Activated gamma-delta T cell (primary cell): ENCODE measurements around the gene LITAFD.
"Not testable (repeated sequence)": the region's sequence is repeated elsewhere in the genome, so short reads cannot be mapped to it uniquely, and the experiment has no call there.

Source experiments
- DNase-seq: peaks from one replicate; lab custom pipeline; 2025; lab: John Stamatoyannopoulos, UW

Gene LITAFD

DNA sequence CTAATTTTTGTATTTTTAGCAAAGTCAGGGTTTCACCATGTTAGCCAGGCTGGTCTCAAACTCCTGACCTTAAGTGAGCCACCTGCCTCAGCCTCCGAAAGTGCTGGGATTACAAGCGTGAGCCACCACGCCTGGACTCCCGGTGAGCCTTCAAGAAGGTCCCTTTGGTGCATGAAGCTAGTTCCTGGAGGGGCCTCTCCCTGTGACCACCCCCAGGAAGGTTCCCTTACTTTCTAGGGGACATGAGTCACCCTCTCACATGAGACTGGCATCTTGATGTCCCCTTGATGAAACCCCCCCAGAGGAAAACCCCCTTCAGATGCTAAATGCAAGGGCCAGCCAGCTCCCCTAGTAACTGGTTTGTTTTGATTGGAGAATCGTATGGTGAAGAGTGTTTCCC is 26.2 kb upstream of the LITAFD start:
- DNase-seq = no peak

DNA sequence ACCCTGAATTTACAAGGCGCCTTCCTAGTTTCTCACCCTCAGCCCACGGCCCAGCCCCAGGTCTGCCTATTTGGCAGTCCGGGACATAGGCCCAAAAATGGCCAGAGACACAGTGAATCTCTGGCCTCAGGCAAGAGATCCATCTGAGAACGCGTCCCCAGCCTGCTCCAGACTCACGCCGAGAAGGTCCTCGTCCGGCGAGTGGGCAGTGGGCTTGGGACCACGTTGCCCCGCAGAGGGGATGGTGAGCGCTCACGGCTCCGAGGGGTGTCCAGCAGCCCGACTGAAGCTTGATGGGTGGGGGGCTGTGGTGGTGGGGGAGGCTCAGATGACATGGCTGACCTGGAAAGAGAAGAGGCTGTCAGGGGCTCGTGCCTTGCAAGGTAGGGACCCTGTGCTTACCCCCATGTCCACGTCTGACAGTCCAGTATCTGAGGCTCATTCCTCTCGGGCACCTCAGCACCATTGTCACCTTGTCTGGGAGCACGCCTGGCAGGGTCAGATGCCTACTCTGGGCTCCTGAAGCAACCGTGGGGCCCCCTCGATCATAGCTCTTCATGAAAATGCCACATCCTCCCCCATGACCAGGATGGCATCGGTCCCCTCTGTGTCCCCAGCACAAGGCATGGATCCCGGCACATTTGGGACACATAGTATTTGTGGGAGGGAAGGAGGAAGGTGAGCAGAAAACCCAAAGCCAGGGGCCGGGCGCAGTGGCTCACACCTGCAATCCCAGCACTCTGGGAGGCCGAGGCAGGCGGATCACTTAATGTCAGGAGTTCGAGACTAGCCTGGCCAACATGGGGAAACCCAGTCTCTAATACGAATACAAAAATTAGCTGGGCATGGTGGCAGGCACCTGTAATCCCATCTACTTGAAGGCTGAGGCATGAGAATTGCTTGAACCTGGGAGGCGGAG is 22.9 kb upstream of the LITAFD start:
- no peak for DNase-seq

DNA sequence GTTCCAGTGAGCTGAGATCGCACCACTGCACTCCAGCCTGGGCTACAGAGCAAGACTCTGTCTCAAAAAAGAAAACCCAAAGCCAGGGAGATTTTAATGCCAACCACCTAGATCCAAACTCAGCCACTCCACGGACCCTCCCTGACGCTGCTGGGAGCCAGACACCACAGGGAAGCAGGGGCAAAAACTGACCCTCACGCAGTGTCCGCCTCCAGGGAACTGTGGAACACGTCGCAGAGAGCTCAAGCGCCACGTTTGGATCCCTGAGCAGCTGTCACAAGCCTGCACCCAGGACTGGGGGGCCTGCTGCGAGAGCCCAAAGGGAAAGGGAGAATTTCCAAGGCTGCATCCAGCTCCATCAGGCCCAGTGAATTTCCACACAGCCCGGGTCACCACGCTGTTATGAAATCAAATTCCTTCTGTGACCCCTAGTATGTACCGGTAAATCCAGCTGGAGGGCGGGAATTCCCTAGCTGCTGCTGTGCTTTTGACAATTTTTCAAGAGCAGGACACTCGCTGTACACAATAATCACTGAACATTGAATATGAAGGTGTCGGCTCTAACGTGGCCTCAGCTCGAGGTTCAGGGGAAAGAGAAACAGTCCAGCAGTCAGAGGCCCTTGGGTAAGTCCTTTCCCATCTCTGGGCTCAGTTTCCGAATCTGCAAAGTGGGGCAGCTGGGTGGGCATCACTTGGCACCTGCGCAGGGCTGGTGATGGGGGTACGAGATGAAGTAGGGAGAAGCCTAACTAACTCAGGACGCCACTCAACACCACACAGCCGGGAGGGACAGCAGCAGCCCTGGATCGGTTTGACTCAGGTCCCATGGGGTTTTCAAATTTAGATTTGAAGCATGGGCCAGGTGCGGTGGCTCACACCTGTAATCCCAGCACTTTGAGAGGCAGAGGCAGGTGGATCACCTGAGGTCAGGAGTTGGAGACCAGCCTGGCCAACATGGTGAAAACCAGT is 22.0 kb upstream of the LITAFD start:
- no peak for DNase-seq

DNA sequence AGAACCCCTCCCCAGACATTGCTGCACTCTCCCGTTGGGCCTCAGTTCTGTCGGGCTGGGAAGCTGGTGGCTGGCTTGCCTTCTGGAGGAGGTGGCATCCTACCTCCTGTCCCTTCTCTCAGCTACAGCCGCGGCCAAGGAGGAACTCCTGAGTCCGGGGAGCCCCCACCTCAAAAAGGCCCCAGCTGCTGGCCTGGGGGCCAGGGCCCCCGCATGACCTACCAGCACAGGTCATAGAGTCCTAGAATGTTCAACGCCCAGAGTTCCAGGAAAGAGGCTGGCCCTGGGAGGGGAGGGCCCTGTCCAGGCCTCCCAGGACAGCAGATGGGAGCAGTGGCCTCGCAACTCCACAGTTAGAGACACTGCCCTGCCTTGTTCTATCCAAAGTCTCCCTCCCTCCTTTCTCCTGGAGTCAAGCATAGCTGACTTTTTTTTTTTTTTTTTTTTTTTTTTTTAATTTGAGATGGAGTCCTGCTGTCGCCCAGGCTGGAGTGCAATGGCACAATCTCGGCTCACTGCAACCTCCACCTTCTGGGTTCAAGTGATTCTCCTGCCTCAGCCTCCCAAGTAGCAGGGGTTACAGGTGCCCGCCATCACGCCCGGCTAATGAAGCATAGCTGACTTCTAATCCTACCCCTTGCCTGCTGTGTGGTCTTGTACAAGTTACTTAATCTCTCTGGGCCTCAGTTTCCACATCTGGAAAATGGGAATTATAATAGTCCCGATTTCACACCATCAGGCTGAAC is 20.4 kb upstream of the LITAFD start:
- DNase-seq = no peak

DNA sequence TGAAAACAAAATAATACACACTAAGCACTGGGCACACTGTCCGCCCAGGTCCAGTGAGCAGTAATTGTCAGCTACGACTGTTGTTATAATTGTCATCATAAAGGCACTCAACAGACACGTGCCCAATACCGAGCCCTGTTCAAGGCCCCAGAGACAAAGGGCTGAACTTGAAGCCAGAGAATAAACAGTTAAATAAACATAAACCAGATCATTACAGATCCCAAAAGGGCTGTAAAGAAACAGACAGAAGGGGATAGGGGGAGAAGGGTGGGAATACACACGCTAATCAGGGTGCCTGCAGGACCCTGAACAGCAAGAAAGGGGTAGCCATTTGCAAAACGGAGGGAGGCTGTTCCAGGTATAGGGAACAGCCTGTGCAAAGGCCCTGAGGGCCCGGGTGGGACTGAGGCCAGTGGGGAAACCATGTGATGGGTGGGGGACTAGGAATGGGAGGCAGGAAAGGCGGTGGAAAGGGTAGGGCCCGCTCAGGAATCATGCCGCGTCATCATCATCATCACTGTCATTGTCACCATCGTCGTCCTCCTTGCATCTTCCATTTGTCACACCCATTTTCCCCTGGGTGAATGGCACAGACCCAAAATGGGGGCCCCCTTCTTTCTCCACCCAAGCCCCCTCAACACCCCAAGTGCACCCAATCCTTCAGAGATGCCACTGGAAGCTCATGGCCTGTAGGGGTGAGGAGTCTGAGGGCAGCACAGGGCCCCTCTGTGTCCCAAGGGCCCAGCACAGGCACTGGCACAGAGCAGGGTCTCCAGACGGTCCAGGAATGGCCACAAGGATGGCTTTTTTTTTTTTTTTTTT is 19.6 kb upstream of the LITAFD start:
- no peak for DNase-seq

DNA sequence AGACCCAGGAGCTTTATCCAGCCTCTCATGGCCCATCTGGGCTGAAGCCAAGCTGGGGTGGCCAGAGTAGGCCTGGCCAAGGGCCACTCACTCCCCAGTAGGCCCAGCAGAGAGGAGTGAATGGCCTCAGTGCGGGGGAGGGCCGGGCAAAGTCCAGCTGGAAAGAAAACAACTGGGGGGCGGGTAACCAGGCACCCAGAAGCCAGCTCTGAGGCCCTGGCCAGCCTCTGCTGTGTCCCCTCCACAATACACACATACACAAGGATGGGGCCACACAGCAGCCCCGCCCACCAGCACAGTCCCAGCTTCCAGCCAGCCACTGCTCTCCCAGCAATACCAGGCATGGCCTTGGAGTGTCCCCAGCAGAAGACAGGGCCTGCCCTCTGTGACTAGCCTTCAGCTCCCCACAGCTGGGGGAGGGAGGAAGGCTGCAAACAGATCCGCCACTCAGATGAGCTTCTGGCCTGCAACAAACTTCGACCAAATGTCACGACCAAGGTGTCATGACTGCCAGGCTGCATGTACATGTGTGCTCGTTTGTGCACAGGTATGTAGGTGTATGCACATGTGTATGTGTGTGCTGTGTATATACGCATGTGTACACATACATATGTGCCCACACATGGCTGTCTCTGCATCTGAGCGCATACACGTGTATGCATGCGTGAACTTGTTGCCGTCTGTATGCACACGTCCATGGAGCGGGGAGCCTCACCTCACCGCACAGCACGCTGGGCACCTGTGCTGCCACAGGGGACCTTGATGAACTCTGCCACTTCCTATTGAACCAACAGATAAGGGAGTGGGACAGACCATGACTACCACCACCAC is 18.3 kb upstream of the LITAFD start:
- no peak for DNase-seq

DNA sequence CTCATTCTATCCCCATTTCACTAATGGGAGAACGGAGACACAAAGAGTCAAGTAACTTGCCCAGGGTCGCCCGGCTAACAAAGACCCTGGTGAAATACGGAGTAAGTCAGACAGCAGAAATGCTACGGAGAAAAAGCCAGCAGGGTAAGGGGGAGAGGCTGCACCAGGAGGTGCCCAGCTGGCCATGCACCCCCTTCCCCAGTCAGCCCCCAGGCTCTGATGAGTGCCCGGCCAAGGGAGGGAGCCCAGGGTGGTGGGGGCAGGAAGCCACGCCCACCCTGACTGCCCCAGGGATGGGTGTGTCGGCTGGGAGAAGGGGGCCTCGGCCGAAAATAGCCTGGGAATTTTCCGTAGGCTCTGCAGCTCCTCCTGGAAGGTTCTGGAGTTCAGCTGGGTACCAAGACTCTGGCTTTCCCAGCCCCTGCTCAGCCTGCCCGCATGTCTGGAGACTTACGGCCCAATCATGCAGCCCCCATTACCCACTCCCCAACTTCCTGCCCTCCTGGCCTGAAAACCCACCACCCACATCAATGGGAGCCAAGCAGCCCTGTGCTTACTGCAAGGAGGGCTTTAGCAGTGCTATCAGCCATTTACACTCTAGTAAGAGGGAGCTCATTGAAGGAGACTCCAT is 17.6 kb upstream of the LITAFD start:
- no peak for DNase-seq

DNA sequence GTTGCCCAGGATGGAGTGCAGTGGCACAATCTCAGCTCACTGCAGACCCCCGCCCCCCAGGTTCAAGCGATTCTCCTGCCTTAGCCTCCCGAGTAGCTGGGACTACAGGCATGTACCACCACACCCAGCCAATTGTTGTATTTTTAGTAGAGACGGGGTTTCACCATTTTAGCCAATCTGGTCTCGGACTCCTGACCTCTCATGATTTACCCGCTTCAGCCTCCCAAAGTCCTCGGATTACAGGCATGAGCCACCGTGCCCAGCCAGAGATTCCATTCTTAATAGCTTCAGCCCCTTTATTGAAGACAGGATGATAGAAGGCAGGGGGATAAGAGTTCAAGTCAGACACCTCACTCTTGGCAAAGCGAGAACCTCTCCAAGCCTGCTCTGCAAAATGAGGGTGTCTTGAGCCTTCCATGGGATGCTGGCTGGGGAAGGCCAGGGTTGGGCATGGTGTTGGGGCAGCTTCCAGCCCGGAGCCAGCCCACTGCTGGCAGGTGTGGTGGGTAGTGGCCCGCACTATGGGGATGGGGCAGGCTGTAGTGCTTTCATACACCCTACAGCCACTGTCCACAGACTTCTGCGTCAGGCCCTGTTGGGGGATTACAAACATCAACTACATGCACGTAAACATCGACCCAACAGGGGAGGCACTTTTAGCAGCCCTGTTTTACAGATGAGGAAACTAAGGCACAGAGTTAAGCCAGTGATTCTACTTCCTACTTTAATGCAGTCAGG is 16.8 kb upstream of the LITAFD start:
- DNase-seq = no peak

DNA sequence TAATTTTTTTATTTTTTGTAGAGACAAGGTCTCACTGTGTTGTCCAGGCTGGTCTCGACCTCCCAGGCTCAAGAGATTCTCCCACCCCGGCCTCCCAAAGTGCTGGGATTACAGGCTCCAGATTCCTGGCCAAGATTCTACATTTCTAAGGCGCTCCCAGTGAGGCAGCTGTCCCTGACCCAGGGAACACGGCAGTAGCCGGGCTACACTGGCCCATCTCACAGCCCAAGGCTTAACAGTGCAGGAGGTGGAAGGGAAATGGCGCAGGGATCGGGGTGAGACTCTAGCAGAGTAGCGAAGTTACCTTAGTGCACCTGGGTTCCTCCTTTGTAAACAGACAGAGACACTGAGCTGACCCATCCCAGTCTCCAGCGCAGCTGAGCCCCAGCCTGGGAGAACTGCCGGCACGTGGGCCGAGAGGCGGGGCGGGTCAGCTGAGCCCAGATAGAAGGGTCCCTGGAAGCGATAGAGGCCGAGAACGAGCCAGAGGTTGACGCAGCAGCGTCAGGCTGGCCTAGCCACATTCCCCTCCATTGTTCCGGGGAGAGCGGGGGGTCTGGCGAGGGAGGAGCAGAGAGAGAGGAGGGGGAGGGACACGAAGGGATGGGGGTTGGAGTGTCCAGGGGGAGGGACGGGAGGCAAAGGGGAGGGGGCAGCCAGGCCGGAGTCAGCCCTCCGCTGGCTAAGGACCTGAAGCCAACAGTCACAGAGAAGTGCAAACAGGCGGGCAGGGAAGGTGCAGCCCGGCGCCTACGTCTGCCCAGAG is 15.8 kb upstream of the LITAFD start:
- DNase-seq = no peak

DNA sequence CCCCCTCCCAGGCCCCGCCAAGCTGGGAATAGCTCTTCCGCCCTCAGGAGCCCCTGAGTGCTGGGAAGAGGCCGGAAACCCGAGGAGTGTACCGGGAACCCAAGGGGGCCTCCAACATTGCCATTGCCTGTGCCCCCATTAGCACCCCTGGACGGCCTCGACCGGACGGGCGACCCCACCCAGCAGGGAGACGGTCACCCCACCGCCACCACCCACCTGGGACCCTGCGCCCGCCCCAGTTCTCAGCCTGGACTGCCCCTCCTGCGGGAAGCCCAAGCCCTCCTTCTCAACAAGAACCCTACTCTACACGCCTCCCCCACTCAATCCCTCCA is 15.3 kb upstream of the LITAFD start:
- no peak for DNase-seq

DNA sequence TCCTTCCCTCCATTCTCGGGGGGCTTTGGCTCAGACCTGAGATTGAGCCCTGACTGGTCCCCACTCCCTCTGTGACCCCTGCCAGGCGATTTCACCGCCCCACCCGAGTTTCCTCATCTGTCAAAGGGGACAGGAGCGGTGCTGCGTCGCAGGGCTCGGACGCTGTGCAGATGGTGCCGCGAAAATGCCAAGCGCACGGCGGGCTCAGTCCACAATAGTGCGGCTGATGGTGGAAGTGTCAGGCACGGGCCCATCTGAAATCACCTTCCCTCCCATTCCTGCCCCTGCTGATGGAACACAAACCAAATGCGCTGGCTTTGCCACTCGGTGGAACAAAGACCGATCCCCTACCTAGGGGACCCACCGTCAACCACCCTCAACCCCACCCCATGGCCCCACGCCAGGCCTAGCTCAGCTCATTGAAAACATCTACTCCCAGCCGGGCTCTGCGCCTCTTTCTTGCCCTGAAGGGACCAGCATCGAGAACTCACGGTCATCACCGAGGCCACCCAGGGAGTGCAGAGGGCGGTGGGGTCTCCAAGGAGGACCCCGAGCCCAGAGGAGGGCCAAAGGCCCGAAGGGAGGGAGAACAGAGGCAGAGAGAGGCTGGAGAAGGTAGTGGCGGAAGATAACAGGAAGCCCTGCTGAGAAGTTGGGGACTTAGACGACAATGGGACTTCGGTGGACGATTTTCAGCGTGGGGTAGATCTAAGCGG is 14.8 kb upstream of the LITAFD start:
- no peak for DNase-seq

DNA sequence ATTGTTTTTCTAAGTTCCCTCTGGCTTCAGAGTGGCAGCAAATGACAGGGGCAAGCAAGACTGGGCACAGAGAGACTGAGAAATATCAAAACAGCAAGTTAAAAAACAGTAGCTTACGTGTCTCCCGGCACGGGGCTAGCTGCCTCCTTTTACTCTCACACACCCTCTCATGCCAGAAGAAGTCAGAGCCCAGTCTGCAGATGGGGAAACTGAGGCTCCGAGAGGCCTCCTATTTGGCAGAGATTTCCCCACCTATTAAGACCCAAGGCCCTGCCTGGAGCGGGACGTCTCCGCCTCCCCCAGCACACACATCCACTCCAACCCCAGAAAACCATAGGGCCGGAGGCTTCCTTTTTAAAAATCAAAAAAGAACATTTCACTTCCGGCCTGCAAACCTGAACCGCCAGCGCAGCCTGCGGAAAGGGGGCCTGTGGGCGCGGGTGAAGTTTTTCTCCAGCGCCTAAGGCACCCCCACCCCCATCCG is 14.2 kb upstream of the LITAFD start:
- DNase-seq = no peak

DNA sequence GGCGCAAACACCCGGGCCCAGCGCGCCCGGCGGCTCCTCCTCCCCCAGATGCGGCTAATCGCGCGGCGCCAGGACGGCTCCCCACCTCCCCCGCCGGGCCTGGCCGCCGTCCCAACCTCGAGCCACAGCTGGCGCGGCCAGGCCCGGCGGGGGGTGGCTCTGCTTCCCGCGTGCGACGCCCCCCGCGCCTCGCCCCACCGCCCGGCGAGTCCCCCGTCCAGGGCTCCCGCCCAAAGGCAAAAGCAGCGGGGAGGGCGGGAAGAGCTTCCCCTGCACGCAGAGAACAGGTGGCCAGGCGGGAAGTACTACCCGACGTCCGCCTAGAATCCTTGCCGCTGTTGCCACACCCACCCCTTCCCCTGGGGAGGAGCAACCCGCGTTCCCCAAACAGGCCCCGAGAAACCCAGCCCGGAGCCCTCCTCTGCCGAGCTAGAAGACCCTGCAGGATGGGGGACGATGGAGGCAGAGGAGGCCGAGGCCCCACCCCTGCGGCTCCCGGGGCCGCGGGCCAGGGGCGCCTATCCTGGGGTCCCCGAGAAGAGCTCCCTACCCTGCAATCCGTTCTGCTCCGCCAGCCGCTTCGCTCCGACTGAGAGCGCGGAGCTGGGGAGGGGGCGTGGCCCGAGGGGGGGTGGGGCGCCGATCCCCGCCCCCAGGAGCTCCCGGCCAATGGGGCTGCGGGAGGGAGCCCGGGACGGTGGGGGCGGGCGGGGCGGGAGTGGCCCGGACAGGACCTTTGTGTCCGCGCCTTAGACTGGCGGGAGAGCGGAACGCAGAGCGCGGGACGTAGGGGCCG is 13.5 kb upstream of the LITAFD start, which contains the start of gene CARHSP1:
TSS of gene CARHSP1 (minus strand) at position 591 of the 796 bp plus-strand sequence. CDS start 9,678 bp downstream, outside the sequence.
- DNase-seq = peak; percentile 73

DNA sequence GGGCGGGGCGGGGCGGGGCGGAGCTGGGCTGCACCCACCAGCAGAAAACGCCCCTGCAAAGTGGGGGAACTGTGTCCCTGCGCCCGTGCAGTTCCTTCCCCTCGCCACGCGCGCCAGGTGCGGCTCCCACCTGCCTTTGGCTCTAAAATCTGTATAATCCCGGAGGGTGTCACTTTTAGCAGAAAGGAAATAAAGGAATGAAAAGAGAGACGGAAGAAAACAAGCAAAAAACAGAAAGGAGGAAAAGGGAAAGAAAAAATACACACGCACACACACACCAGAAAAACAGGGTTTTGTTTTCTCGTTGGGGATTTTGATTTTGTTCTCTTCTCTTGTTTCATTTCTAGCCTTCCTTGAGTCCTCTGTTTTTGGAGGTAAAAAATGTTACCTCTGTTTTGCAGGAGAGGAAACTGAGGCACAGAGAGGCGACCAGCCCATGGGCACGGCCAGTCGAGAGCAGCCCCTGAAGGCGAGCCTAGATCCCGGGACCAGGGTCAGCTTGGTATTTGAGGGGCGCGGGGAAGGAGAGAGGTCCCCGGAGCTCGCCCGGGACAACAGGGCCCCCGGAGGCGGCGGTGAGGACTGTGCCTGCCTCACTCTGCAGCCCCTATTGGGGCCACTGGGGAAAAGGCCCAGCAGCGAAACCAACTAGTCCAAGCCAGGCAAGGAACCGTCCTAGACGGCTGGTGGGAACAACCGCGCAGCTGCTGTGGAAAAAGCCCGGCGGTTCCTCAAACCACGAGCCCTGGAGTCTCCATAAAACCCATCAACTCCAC is 12.8 kb upstream of the LITAFD start:
- DNase-seq = no peak

DNA sequence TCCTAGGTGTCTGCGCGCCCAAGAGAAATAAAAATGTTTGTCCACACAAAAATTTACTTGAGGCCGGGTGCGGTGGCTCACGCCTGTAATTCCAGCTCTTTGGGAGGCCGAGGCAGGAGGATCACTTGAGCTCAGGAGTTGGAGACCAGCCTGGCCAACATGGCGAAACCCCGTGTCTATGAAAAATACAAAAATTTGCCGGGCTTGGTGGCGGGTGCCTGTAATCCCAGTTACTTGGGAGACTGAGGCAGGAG is 12.2 kb upstream of the LITAFD start:
- DNase-seq = not testable (repeated sequence)

DNA sequence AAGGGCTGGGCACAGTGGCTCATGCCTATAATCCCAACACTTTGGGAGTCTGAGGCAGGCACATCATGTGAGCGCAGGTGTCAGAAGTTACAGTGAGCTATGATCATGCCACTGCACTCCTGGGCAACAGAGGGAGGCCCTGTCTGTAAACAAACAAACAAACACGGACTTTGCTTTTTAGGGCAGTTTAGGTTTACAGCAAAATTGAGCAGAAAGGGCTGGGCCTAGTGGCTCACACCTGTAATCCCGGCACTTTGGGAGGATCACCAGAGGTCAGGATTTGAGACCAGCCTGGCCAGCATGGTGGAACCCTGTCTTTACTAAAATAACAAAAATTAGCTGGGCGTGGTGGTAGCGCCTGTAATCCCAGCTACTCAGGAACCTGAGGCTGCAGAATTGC is 10.1 kb upstream of the LITAFD start:
- no peak for DNase-seq
